Middle frontal gyrus (tissue), 1 donor: ENCODE data around the gene SLC22A12.

Experiments used
- DNase-seq: peaks from one replicate; pipeline ENCODE4 v3.0.0-alpha.2; 2015; ENCODE audit warnings: low spot score; ENCODE audit errors: extremely low spot score

Gene SLC22A12

DNA sequence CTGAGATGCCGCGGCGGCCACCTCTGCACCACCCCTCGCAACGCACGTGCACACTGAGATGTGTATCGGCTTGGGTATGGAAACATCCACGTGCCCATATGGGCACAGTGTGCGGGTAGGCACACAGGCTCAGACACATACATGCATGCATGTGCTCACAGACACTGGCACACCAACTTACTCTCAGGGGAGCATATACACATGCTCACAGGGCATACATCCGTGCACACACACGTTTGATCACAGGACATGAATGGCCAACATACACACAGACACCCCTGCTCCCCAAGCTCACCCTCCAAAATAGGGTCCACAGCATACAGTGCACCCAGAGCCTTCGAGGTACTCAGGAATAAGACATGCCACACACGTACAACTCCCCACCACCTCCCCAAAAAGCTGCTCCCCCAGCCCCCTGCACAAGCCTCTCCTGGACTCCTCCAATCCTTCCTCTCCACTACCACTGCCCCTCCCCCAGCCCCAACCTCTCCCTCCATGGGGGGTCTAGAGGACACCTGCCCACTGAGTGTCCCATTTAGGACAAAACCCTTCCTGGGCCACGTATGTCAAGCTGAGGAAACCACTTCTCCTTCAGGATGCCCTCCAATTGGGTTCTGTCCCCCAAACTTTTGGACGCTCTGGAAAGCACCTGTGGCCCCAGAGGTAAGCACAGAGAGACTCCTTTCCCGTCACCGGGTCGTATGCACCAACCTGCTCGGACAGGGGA is 53.1 kb downstream of the SLC22A12 start:
- no peak for DNase-seq

- no peak for DNase-seq
Measured at GRCh38 chr11:64644647-64645275, 53.7 kb downstream of the SLC22A12 start.

DNA sequence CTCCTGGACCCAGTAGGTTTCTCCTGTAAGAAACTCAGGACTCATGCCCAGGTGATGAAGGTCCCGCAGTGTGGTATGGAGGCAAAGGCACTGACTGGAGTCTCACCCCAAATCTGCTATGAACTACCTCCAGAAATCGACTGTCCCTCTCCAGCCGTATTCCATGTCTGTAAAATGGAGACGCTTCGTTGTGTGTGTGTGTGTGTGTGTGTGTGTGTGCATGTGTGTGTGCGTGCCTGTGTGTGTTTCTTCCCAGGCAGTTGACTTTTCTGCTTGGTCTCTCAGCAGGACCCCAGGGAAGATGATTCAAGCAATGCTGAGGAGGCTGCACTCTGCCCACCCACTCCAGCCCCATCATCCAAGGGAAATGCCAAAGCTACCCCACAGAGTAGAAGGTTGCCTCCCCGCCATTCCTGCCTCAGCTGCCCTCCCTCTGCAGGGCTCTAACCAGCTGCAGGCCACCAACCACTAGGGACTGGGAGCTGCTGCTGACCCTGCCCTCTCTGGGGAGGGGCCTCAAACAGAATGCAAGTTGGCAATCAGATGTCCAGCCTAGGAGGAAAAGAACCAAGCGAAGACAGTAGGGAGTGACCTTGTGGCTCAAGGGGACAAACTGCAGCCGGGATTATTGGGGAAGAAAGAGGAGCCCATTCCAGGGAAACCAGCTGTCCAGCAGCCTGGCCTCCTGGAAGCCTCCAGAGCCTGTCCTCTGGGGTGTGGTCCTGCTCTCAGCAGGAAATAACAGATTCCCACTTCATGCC is 56.2 kb downstream of the SLC22A12 start:
- no peak for DNase-seq

DNA sequence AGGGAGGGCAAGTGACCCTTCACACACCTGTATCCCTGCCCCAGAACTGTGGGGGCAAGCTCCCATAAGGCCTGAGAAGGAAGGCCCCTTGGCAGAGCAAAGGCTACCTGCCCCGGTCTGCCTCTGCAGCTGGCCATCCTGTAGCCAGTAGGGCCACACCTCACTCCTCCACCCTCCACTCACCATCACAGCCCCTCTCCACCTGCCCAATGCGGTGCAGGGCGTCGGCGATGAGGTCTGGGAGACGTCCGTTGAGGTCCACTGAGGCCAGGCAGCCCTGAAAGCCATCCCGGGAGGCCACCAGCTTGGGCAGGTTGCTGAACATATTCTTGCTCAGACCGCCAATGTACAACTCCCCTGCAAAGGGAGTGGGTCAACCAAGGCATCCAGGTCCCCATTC is 57.5 kb downstream of the SLC22A12 start:
- no peak for DNase-seq

DNA sequence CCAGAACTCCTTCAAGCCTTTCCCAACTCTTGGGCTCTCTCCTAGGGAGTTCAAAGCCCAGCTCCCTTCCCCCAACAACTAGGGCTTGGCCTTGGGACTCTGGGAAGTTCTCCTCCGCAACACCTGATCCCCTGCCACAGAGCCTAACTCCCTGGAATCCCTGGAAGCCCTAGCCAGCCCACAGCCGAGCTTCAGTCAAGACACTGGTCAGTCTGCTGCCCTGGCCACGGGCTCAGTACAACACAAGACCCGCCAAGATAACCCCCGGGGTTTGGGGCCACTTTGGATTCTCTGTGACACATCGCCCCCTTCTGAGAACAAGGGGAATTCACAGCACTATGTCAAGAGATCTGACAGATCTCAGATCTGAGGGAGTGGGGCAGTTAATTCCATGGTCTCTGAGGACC is 58.3 kb downstream of the SLC22A12 start:
- DNase-seq, result no peak

GRCh38 chr11:64650923-64651523 is 60.0 kb downstream of the SLC22A12 start:
- no peak for DNase-seq
